H1 (cell line): ENCODE results near the gene SSUH2. TPM values are rescaled to one million over a fixed set of nuclear protein-coding genes. Genes with fewer than 3 reads are reported as not detected.

Experiments used
- CTCF ChIA-PET: fragments of 300-600 bp; sonication (Branson Sonifier 250); formaldehyde crosslinking; loops from one replicate; lab custom pipeline; 2021; ENCODE audit not compliant: partially characterized antibody; lab: Charles Lee
- POLR2A ChIA-PET: fragments of 300-600 bp; sonication (Branson Sonifier 250); formaldehyde crosslinking; loops from one replicate; lab custom pipeline; 2021; ENCODE audit warnings: inconsistent platforms; ENCODE audit not compliant: partially characterized antibody; lab: Charles Lee
- DNase-seq, 2 experiments: peaks; one replicate each; pipeline versions ENCODE4 v3.0.0 to v3.0.0-alpha.2; 2010 to 2022; ENCODE audit warnings: low spot score in 2 of 2, low read depth in 1 of 2, mixed read lengths in 1 of 2
- FAIRE-seq: peaks from 2 replicates; lab custom pipeline; 2011; peaks lifted over from hg19 to GRCh38; lab: Jason Lieb, UNC
- H2AFZ ChIP-seq: 2 replicates; pipeline ENCODE4 v1.8.1; 2012; ENCODE audit warnings: low read length, inconsistent platforms
- H2AK5ac ChIP-seq: 2 replicates; pipeline ENCODE4 v1.6.1; 2013; ENCODE audit warnings: low read depth, low read length
- H2BK120ac ChIP-seq: replicated peaks from 2 replicates; pipeline ENCODE3; 2013; ENCODE audit warnings: low read depth, low read length, inconsistent platforms
- H2BK12ac ChIP-seq: 2 replicates; pipeline ENCODE4 v1.6.1; 2013; ENCODE audit warnings: low read depth, low read length
- H2BK15ac ChIP-seq: 2 replicates; pipeline ENCODE4 v1.6.1; 2013; ENCODE audit warnings: low read length
- H2BK20ac ChIP-seq: 2 replicates; pipeline ENCODE4 v1.6.1; 2013; ENCODE audit warnings: low read length
- H2BK5ac ChIP-seq: 2 replicates; pipeline ENCODE4 v1.6.1; 2013; ENCODE audit warnings: low read depth, low read length
- H3K14ac ChIP-seq: 2 replicates; pipeline ENCODE4 v1.6.1; 2013; ENCODE audit warnings: inconsistent platforms; ENCODE audit not compliant: insufficient read length
- H3K18ac ChIP-seq: 2 replicates; pipeline ENCODE4 v1.6.1; 2013; ENCODE audit warnings: low read length; ENCODE audit errors: extremely low read depth
- H3K23ac ChIP-seq: 2 replicates; pipeline ENCODE4 v1.6.1; 2013; ENCODE audit warnings: inconsistent platforms; ENCODE audit not compliant: insufficient read length
- H3K23me2 ChIP-seq: 2 replicates; pipeline ENCODE4 v1.6.1; 2013; ENCODE audit warnings: low read depth, low read length
- H3K27ac ChIP-seq: 2 replicates; pipeline ENCODE4 v1.6.1; 2011; ENCODE audit warnings: low read depth, low read length, inconsistent platforms
- H3K27me3 ChIP-seq, 4 experiments: replicated peaks in 1 of 4; 1 replicate in 1 of 4; 2 replicates in 3 of 4; pipeline versions ENCODE4 v1.6.1 to v1.8.1; 2011 to 2013; ENCODE audit warnings: low read length in 3 of 4, mild to moderate bottlenecking in 3 of 4, inconsistent platforms in 2 of 4, mixed read lengths in 2 of 4, moderate library complexity in 1 of 4; ENCODE audit not compliant: control insufficient read depth in 3 of 4, insufficient read depth in 3 of 4; ENCODE audit errors: extremely low read depth in 1 of 4
- H3K36me3 ChIP-seq, 4 experiments: 2 replicates each; pipeline versions ENCODE4 v1.6.1 to v1.8.1; 2011 to 2013; ENCODE audit warnings: mild to moderate bottlenecking in 4 of 4, low read length in 3 of 4, moderate library complexity in 2 of 4, control low read depth in 1 of 4, inconsistent platforms in 1 of 4; ENCODE audit not compliant: insufficient read depth in 4 of 4, control insufficient read depth in 2 of 4
- H3K4ac ChIP-seq: replicated peaks from 2 replicates; pipeline ENCODE3; 2013; ENCODE audit warnings: low read length, low read depth, mixed read lengths, inconsistent platforms; ENCODE audit not compliant: insufficient read length
- H3K4me1 ChIP-seq, 4 experiments: replicated peaks in 1 of 4; 1 replicate in 1 of 4; 2 replicates in 3 of 4; pipeline versions ENCODE4 v1.6.1 to v1.8.1; 2011 to 2013; ENCODE audit warnings: low read length in 3 of 4, inconsistent platforms in 2 of 4, mixed read lengths in 1 of 4; ENCODE audit not compliant: insufficient read depth in 4 of 4, control insufficient read depth in 3 of 4
- H3K4me2 ChIP-seq, 2 experiments: 2 replicates each; pipeline versions ENCODE4 v1.6.1 to v1.8.1; 2011 to 2013; ENCODE audit warnings: low read depth in 2 of 2, low read length in 2 of 2, control low read depth in 1 of 2, inconsistent platforms in 1 of 2, mild to moderate bottlenecking in 1 of 2; ENCODE audit not compliant: insufficient read depth in 1 of 2
- H3K4me3 ChIP-seq, 4 experiments: fragments of 200-600, 300-600 bp in 1 of 4; sonication (generic), shearing (Covaris generic), sonication (Bioruptor Twin) in 1 of 4; 2 replicates each; pipeline versions ENCODE4 v1.5.1 to v1.8.1; 2011 to 2016; ENCODE audit warnings: low read length in 4 of 4, low read depth in 3 of 4, control low read depth in 2 of 4, inconsistent platforms in 2 of 4, mild to moderate bottlenecking in 2 of 4, mixed read lengths in 1 of 4, moderate library complexity in 1 of 4; ENCODE audit not compliant: insufficient read depth in 2 of 4; ENCODE audit errors: extremely low read depth in 1 of 4
- H3K56ac ChIP-seq: replicated peaks from 2 replicates; pipeline ENCODE3; 2013; ENCODE audit warnings: low read depth, mild to moderate bottlenecking, mixed read lengths, low read length, inconsistent platforms; ENCODE audit not compliant: insufficient read length
- H3K79me1 ChIP-seq: 2 replicates; pipeline ENCODE4 v1.6.1; 2013; ENCODE audit warnings: low read depth, low read length, control low read depth
- H3K79me2 ChIP-seq, 2 experiments: 2 replicates each; pipeline versions ENCODE4 v1.6.1 to v1.8.1; 2012 to 2013; ENCODE audit warnings: low read length in 2 of 2, mild to moderate bottlenecking in 2 of 2, inconsistent platforms in 1 of 2; ENCODE audit not compliant: insufficient read depth in 2 of 2, control insufficient read depth in 1 of 2
- H3K9ac ChIP-seq, 4 experiments: replicated peaks in 1 of 4; 1 replicate in 1 of 4; 2 replicates in 3 of 4; pipeline versions ENCODE4 v1.6.1 to v1.8.1; 2011 to 2013; ENCODE audit warnings: low read depth in 3 of 4, low read length in 3 of 4, control low read depth in 2 of 4, mild to moderate bottlenecking in 2 of 4, moderate library complexity in 2 of 4, inconsistent platforms in 1 of 4; ENCODE audit errors: extremely low read depth in 1 of 4
- H3K9me3 ChIP-seq, 2 experiments: 2 replicates each; pipeline versions ENCODE4 v1.6.1 to v1.8.1; 2012 to 2013; ENCODE audit warnings: mild to moderate bottlenecking in 2 of 2, moderate library complexity in 2 of 2, control low read depth in 1 of 2, inconsistent platforms in 1 of 2, low read depth in 1 of 2, low read length in 1 of 2, mixed read lengths in 1 of 2; ENCODE audit not compliant: insufficient read depth in 2 of 2
- H4K20me1 ChIP-seq, 2 experiments: replicated peaks in 1 of 2; 2 replicates each; pipeline versions ENCODE3 to v1.8.1; 2011 to 2013; ENCODE audit warnings: inconsistent platforms in 2 of 2, low read length in 2 of 2, mild to moderate bottlenecking in 1 of 2; ENCODE audit not compliant: insufficient read depth in 2 of 2, control insufficient read depth in 1 of 2
- H4K5ac ChIP-seq: 2 replicates; pipeline ENCODE4 v1.6.1; 2013; ENCODE audit warnings: low read length, low read depth, mixed read lengths, inconsistent platforms; ENCODE audit not compliant: insufficient read length
- H4K8ac ChIP-seq: 2 replicates; pipeline ENCODE4 v1.8.0; 2013; ENCODE audit warnings: mild to moderate bottlenecking, moderate library complexity, low read length, inconsistent platforms; ENCODE audit not compliant: insufficient read depth; ENCODE audit errors: extremely low read depth
- H4K91ac ChIP-seq: replicated peaks from 2 replicates; pipeline ENCODE3; 2013; ENCODE audit warnings: low read length, mixed read lengths, inconsistent platforms; ENCODE audit not compliant: insufficient read length
- BCL11A ChIP-seq, 2 experiments: IDR thresholded peaks; one replicate each; pipeline ENCODE4 v1.6.1; 2011; ENCODE audit warnings: low read depth in 2 of 2, low read length in 2 of 2, mild to moderate bottlenecking in 2 of 2
- CBX5 ChIP-seq: fragments of 300-800, 300-1000 bp; sonication (generic); IDR thresholded peaks from 2 replicates; pipeline ENCODE4 v1.7.1; 2016; ENCODE audit warnings: antibody characterized with exemption, low read length, low read depth
- CEBPB ChIP-seq: IDR thresholded peaks from 2 replicates; pipeline ENCODE4 v1.6.1; 2012; ENCODE audit warnings: low read depth, low read length
- CHD2 ChIP-seq: IDR thresholded peaks from 2 replicates; pipeline ENCODE4 v1.6.1; 2012; ENCODE audit warnings: low read length, improper control_type of control experiment
- CREB1 ChIP-seq: IDR thresholded peaks from 2 replicates; pipeline ENCODE4 v1.6.1; 2012; ENCODE audit warnings: inconsistent platforms
- FOSL1 ChIP-seq: IDR thresholded peaks from 2 replicates; pipeline ENCODE4 v1.6.1; 2011; ENCODE audit warnings: mild to moderate bottlenecking, low read depth, low read length, moderate library complexity; ENCODE audit not compliant: insufficient read depth
- PHF8 ChIP-seq: fragments of 200-600 bp; sonication (generic); conservative IDR thresholded peaks from 2 replicates; pipeline ENCODE4 v1.7.1; 2012; ENCODE audit warnings: low read depth, mild to moderate bottlenecking, inconsistent platforms, low read length, moderate library complexity
- POLR2A ChIP-seq, 2 experiments: IDR thresholded peaks; 1 replicate in 1 of 2; 2 replicates in 1 of 2; pipeline ENCODE4 v1.6.1; 2011; ENCODE audit warnings: low read depth in 2 of 2, low read length in 2 of 2, mild to moderate bottlenecking in 2 of 2; ENCODE audit errors: control extremely low read depth in 1 of 2
- SIN3A ChIP-seq, 2 experiments: IDR thresholded peaks in 1 of 2; conservative IDR thresholded peaks in 1 of 2; 2 replicates each; pipeline ENCODE4 v1.6.1; 2011 to 2012; ENCODE audit warnings: low read length in 2 of 2, improper control_type of control experiment in 1 of 2, low read depth in 1 of 2, mild to moderate bottlenecking in 1 of 2
- SIRT6 ChIP-seq: IDR thresholded peaks from one replicate; pipeline ENCODE4 v1.7.1; 2012; ENCODE audit warnings: low read length, inconsistent platforms
- SRF ChIP-seq: IDR thresholded peaks from 2 replicates; pipeline ENCODE4 v1.6.1; 2011; ENCODE audit warnings: mild to moderate bottlenecking, low read depth, low read length, moderate library complexity
- SUZ12 ChIP-seq: fragments of 200-600 bp; sonication (generic); IDR thresholded peaks from 2 replicates; pipeline ENCODE4 v1.6.1; 2012; ENCODE audit warnings: mild to moderate bottlenecking, inconsistent platforms, low read length, moderate library complexity, mixed read lengths
- TAF1 ChIP-seq: IDR thresholded peaks from 2 replicates; pipeline ENCODE4 v1.6.1; 2011; ENCODE audit warnings: mild to moderate bottlenecking, low read depth, low read length
- TEAD4 ChIP-seq: IDR thresholded peaks from 2 replicates; pipeline ENCODE4 v1.6.1; 2012; ENCODE audit warnings: low read depth, low read length, inconsistent platforms, mixed read lengths
- ZNF274 ChIP-seq: IDR thresholded peaks from 2 replicates; pipeline ENCODE4 v1.7.0; 2012; ENCODE audit warnings: low read length, borderline replicate concordance; ENCODE audit errors: extremely low read depth
- WGBS, 2 experiments: shearing (Covaris generic) in 1 of 2; methylation state at CpG; one replicate each; pipeline versions ENCODE4 v1.1.6 to v1.1.7; 2013 to 2015; ENCODE audit warnings: low lambda C conversion rate in 2 of 2, mixed read lengths in 2 of 2, inconsistent platforms in 1 of 2, low coverage in 1 of 2, missing lambda C conversion rate in 1 of 2; ENCODE audit not compliant: insufficient replicate concordance in 2 of 2, insufficient coverage in 1 of 2, insufficient read length in 1 of 2; ENCODE audit errors: extremely low coverage in 1 of 2, missing lambda C conversion rate in 1 of 2; 5-methylcytosine and 5-hydroxymethylcytosine counted together
- polyA plus RNA-seq, 7 experiments: library from polyadenylated mRNA; depleted of rRNA in 3 of 7; stranded (reverse) in 5 of 7; unstranded in 2 of 7; fragments of >200 nt in 5 of 7; fragments of 200-250 nt in 2 of 7; gene quantifications; 1 replicate in 5 of 7; 2 replicates in 1 of 7; 4 replicates in 1 of 7; pipeline versions ENCODE4 v1.2.1 to v1.2.3, GENCODE V29; 2011 to 2013; ENCODE audit warnings: missing spikeins in 2 of 7, mixed read lengths in 2 of 7
- total RNA-seq: library from RNA; stranded (reverse); fragmentation: NEBNext Ultra II Directional; extraction: Animal tissue kit (Norgen Biotek cat#: 25700); gene quantifications from 2 replicates; pipeline ENCODE4 v1.2.1, GENCODE V29; 2021
- TF ChIP-seq, protein P1 (sequence below): IDR thresholded peaks from 2 replicates; pipeline ENCODE4 v1.6.1; 2012; ENCODE audit warnings: inconsistent platforms

SSUH2 gene
- total and polyA plus RNA-seq, 2 of the 8 experiments (the other 6 are each of a cell fraction or from before 2014, with no cell fraction given), result 0.62 to 0.69 TPM

- H3K4me1 ChIP-seq, result peaks cover 0 to 10% (median 3%) of the 10 kb centered on the region in 4 experiments; a peak in 5 of 7 replicates
- DNase-seq (no peak), FAIRE-seq (no peak)
- H2BK12ac ChIP-seq, result no peak overlapping the region
- no peaks in the 10 kb centered on the region for H3K27me3 ChIP-seq
- no peak overlapping the region for H4K5ac ChIP-seq
- WGBS, 2 experiments, result 95% methylated on average over 3 of the region's 3 CpGs; no CpG with 5 or more reads in 1 of the 2 experiments
- no peak overlapping the region for H3K4me3 ChIP-seq
- no peaks in the 10 kb centered on the region for H3K79me1 ChIP-seq
- H3K18ac ChIP-seq, result no peak overlapping the region
- H4K91ac ChIP-seq, result no peak overlapping the region
- no peak overlapping the region for H3K56ac ChIP-seq
- H3K4ac ChIP-seq, result no peak overlapping the region
- H2BK5ac ChIP-seq, result no peak overlapping the region
- no peak overlapping the region for H3K9ac ChIP-seq
- H3K23ac ChIP-seq, result no peak overlapping the region
- POLR2A ChIA-PET, result no interaction called here
- CTCF ChIA-PET, result interaction anchor here (0.7 to 2.0 kb wide), 12 partner anchors 10 to 204 kb away, joined by 3 to 6 read pairs (median 4); no protein-coding TSS in a partner anchor
- H3K23me2 ChIP-seq, result no peaks in the 10 kb centered on the region
- H3K79me2 ChIP-seq, result no peaks in the 10 kb centered on the region
- H2AK5ac ChIP-seq, result no peak overlapping the region
- H4K8ac ChIP-seq, result no peak overlapping the region
- H2BK15ac ChIP-seq, result no peak overlapping the region
- no peak overlapping the region for H2BK120ac ChIP-seq
- H3K9me3 ChIP-seq, result 0 out of 4 replicates have a peak, but pooled peaks cover 0 to 4% of the 10 kb centered on the region in 2 experiments
- no peak overlapping the region for H2BK20ac ChIP-seq
- no peak overlapping the region for H2AFZ ChIP-seq
- H3K14ac ChIP-seq, result no peak overlapping the region
- H3K27ac ChIP-seq, result no peak overlapping the region
- H3K4me2 ChIP-seq, result no peak overlapping the region
- H3K36me3 ChIP-seq, result no peaks in the 10 kb centered on the region
- no peaks in the 10 kb centered on the region for H4K20me1 ChIP-seq
- TF ChIP-seq, protein P1, sequence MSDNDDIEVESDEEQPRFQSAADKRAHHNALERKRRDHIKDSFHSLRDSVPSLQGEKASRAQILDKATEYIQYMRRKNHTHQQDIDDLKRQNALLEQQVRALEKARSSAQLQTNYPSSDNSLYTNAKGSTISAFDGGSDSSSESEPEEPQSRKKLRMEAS, result no peak
- TF ChIP-seq TAF1 (no peak), ZNF274 (no peak), CREB1 (no peak), PHF8 (no peak), SIN3A (conservative IDR thresholded peaks at IDR 0.05 in 1 of 2, IDR thresholded peaks at IDR 0.05 in 1 of 2; ENCODE audit: low read depth in 1 of 2, low read length in 2 of 2) (no peak), SRF (no peak), SUZ12 (no peak), FOSL1 (no peak), BCL11A (IDR thresholded peaks at IDR 0.05; ENCODE audit: low read depth in 2 of 2, low read length in 2 of 2) (no peak), CEBPB (no peak), POLR2A (IDR thresholded peaks at IDR 0.05; ENCODE audit: control extremely low read depth in 1 of 2, low read depth in 2 of 2, low read length in 2 of 2) (no peak), CBX5 (no peak), SIRT6 (no peak), TEAD4 (no peak), CHD2 (no peak)
Measured at GRCh38 chr3:8621141-8621540, 23.5 kb downstream of the SSUH2 start.
